DND-41 (cell line): ENCODE results near the gene HSPA1L.

Experiments
- ATAC-seq: fragments of 200-7000 bp; cut with Tn5 transposase; 3 replicates; pipeline ENCODE4 v1.9.1; 2021; ENCODE audit warnings: low read depth; ENCODE audit not compliant: insufficient read depth
- DNase-seq: peaks from one replicate; pipeline ENCODE4 v3.0.0-alpha.2; 2020
- H2AFZ ChIP-seq: 2 replicates; pipeline ENCODE4 v1.6.0; 2012; ENCODE audit warnings: low read depth, low read length
- H3K27ac ChIP-seq: 2 replicates; pipeline ENCODE4 v1.5.1; 2012; ENCODE audit warnings: low read length, inconsistent platforms
- H3K27me3 ChIP-seq: fragments of 200-600 bp; sonication (generic); 2 replicates; pipeline ENCODE4 v1.6.0; 2012; ENCODE audit warnings: low read length, mild to moderate bottlenecking, inconsistent platforms; ENCODE audit not compliant: insufficient read depth, poor library complexity
- H3K36me3 ChIP-seq: 2 replicates; pipeline ENCODE4 v1.5.1; 2012; ENCODE audit warnings: low read length, inconsistent platforms; ENCODE audit not compliant: insufficient read depth
- H3K4me1 ChIP-seq: 2 replicates; pipeline ENCODE4 v1.5.1; 2012; ENCODE audit warnings: mild to moderate bottlenecking, low read length; ENCODE audit not compliant: insufficient read depth
- H3K4me2 ChIP-seq: 2 replicates; pipeline ENCODE4 v1.6.0; 2012; ENCODE audit warnings: mild to moderate bottlenecking, moderate library complexity, low read length, inconsistent platforms; ENCODE audit not compliant: insufficient read depth
- H3K4me3 ChIP-seq, 2 experiments: fragments of 200-600 bp in 1 of 2; shearing (Covaris generic) in 1 of 2; 2 replicates each; pipeline ENCODE4 v1.5.1; 2012 to 2016; ENCODE audit warnings: inconsistent platforms in 2 of 2, low read length in 2 of 2, mild to moderate bottlenecking in 2 of 2, low read depth in 1 of 2, moderate library complexity in 1 of 2
- H3K79me2 ChIP-seq: 2 replicates; pipeline ENCODE4 v1.6.0; 2012; ENCODE audit warnings: low read length, inconsistent platforms; ENCODE audit not compliant: insufficient read depth
- H3K9ac ChIP-seq: 2 replicates; pipeline ENCODE4 v1.6.0; 2012; ENCODE audit warnings: low read depth, mild to moderate bottlenecking, inconsistent platforms, low read length, moderate library complexity
- H3K9me3 ChIP-seq: 2 replicates; pipeline ENCODE4 v1.5.1; 2012; ENCODE audit warnings: low read length, moderate library complexity, mild to moderate bottlenecking, inconsistent platforms; ENCODE audit not compliant: insufficient read depth, severe bottlenecking
- H4K20me1 ChIP-seq: 2 replicates; pipeline ENCODE4 v1.6.0; 2012; ENCODE audit warnings: low read length; ENCODE audit not compliant: insufficient read depth
- CTCF ChIP-seq: IDR thresholded peaks from 2 replicates; pipeline ENCODE4 v1.5.1; 2012; ENCODE audit warnings: borderline replicate concordance, low read length, moderate library complexity, mild to moderate bottlenecking; ENCODE audit not compliant: poor library complexity, severe bottlenecking; ENCODE audit errors: extremely low read depth
- EZH2 ChIP-seq: IDR thresholded peaks from 3 replicates; pipeline ENCODE4 v1.6.1; 2012; ENCODE audit warnings: borderline replicate concordance, low read depth, mild to moderate bottlenecking, moderate library complexity, low read length, inconsistent platforms; ENCODE audit not compliant: severe bottlenecking

The HSPA1L gene

GRCh38 chr6:31799781-31800180 is 15.3 kb downstream of the HSPA1L start:
- no peak for TF ChIP-seq EZH2
- TF ChIP-seq CTCF: no peak
- H2AFZ ChIP-seq: no peak overlapping the region
- H3K4me1 ChIP-seq: peaks cover 27% of the 10 kb centered on the region
- no peaks in the 10 kb centered on the region for H4K20me1 ChIP-seq
- no peaks in the 10 kb centered on the region for H3K9me3 ChIP-seq
- DNase-seq: no peak
- no peak overlapping the region for H3K4me2 ChIP-seq
- ATAC-seq: no peak
- peaks cover 49% of the 10 kb centered on the region for H3K36me3 ChIP-seq
- H3K27me3 ChIP-seq: no peaks in the 10 kb centered on the region
- H3K27ac ChIP-seq: no peak overlapping the region
- no peak overlapping the region for H3K4me3 ChIP-seq
- peaks cover 40% of the 10 kb centered on the region for H3K79me2 ChIP-seq
- H3K9ac ChIP-seq: no peak overlapping the region

- ATAC-seq (0 out of 3 replicates have a peak, but pooled peaks have one; percentile 36), DNase-seq (peak; percentile 60)
- Histone ChIP-seq H4K20me1 (no peaks in the 10 kb centered on the region), H3K4me1 (peaks cover 30% of the 10 kb centered on the region), H3K9me3 (no peaks in the 10 kb centered on the region), H2AFZ (no peak overlapping the region), H3K36me3 (peaks cover 36% of the 10 kb centered on the region), H3K27ac (no peak overlapping the region), H3K9ac (no peak overlapping the region), H3K27me3 (no peaks in the 10 kb centered on the region), H3K4me2 (no peak overlapping the region), H3K79me2 (peaks cover 41% of the 10 kb centered on the region), H3K4me3 (no peak overlapping the region)
- TF ChIP-seq CTCF (no peak), EZH2 (no peak)
These were observed 17.5 kb downstream of the HSPA1L start for GRCh38 chr6:31797588-31797987.

GRCh38 chr6:31796993-31797385 is 18.1 kb downstream of the HSPA1L start:
- no peak overlapping the region for H3K4me2 ChIP-seq
- no peaks in the 10 kb centered on the region for H3K27me3 ChIP-seq
- no peak for ATAC-seq
- no peak overlapping the region for H3K27ac ChIP-seq
- no peak overlapping the region for H3K4me3 ChIP-seq
- DNase-seq: no peak
- peaks cover 44% of the 10 kb centered on the region for H3K79me2 ChIP-seq
- H3K36me3 ChIP-seq: peaks cover 38% of the 10 kb centered on the region
- H3K9me3 ChIP-seq: no peaks in the 10 kb centered on the region
- TF ChIP-seq CTCF (no peak), EZH2 (no peak)
- H3K4me1 ChIP-seq: peaks cover 36% of the 10 kb centered on the region
- H3K9ac ChIP-seq: no peak overlapping the region
- H4K20me1 ChIP-seq: no peaks in the 10 kb centered on the region
- no peak overlapping the region for H2AFZ ChIP-seq

GRCh38 chr6:31795616-31796298 is 19.3 kb downstream of the HSPA1L start, which contains the start of gene VARS1:
TSS of gene VARS1 (minus strand) at chr6:31795752. CDS start at chr6:31795217, 535 bp downstream.
- ATAC-seq: peak; percentile 75
- peak within 1 kb of the TSS; percentile 92 for H2AFZ ChIP-seq
- H3K79me2 ChIP-seq: peaks cover 46% of the 10 kb centered on the region
- DNase-seq: peak; percentile 84
- no peaks in the 10 kb centered on the region for H3K9me3 ChIP-seq
- TF ChIP-seq EZH2 (no peak), CTCF (peak; percentile 93)
- H3K9ac ChIP-seq: peak within 1 kb of the TSS; percentile 93
- H4K20me1 ChIP-seq: no peaks in the 10 kb centered on the region
- H3K4me3 ChIP-seq: peak within 1 kb of the TSS; percentile 97 to 99
- peak within 1 kb of the TSS; percentile 93 for H3K27ac ChIP-seq
- peak within 1 kb of the TSS; percentile 94 for H3K4me2 ChIP-seq
- no peaks in the 10 kb centered on the region for H3K27me3 ChIP-seq
- H3K36me3 ChIP-seq: peaks cover 45% of the 10 kb centered on the region
- peaks cover 40% of the 10 kb centered on the region for H3K4me1 ChIP-seq
